ENCODE results near the gene STAB1. TPM values are rescaled to one million over a fixed set of nuclear protein-coding genes. Genes with fewer than 3 reads are reported as not detected.

The STAB1 gene
- total and polyA plus RNA-seq, 2 experiments from 2014 or later = 0.90 to 1.9 TPM

DNA sequence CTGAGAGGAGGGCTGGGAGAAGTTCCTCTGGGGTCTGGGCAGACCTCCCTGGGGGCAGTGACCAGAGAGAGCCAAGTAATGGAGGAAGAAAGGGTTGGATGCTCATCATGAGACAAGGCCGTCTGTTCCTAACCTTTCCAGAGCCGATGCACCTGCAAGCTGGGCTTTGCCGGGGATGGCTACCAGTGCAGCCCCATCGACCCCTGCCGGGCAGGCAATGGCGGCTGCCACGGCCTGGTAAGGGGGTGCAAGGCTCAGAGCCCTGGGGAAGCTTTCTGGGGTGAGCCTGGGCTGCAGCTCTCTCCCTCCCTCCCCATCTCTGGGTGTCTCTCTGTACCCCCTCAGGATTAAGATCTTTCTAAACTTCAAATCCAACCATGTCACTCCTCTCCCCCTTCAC is 16.4 kb downstream of the STAB1 start:
- Histone ChIP-seq H3K79me2 (replicated peaks; ENCODE audit: insufficient read depth) (no peaks in the 10 kb centered on the region), H3K27ac (ENCODE audit: low read depth) (no peak overlapping the region), H3K36me3 (ENCODE audit: insufficient read depth) (no peaks in the 10 kb centered on the region), H3K4me3 (no peak overlapping the region), H4K20me1 (replicated peaks; ENCODE audit: insufficient read depth) (no peaks in the 10 kb centered on the region), H3K4me2 (no peak overlapping the region), H3K9me2 (ENCODE audit: insufficient read depth) (no peaks in the 10 kb centered on the region), H2AFZ (no peak overlapping the region), H3K27me3 (ENCODE audit: insufficient read depth) (no peaks in the 10 kb centered on the region), H3K4me1 (ENCODE audit: insufficient read depth) (no peaks in the 10 kb centered on the region), H3F3A (replicated peaks; ENCODE audit: low read depth) (no peaks in the 10 kb centered on the region)
- no peak for TF ChIP-seq ZNF331 (CRISPR knock-in tag; IDR thresholded peaks at IDR 0.05; ENCODE audit: low read depth)
- TF ChIP-seq STAT1 (IDR thresholded peaks at IDR 0.05; ENCODE audit: unreplicated experiment) = no peak
- no peak for TF ChIP-seq JUNB (IDR thresholded peaks at IDR 0.05; ENCODE audit: unreplicated experiment)
- no peak for TF ChIP-seq REST (IDR thresholded peaks at IDR 0.05; ENCODE audit: unreplicated experiment)
- TF ChIP-seq CREB1 (CRISPR knock-in tag; IDR thresholded peaks at IDR 0.05; ENCODE audit: low read depth) = no peak
- no peak for TF ChIP-seq POLR2AphosphoS5 (IDR thresholded peaks at IDR 0.05; ENCODE audit: low read depth)
- TF ChIP-seq ETS1 (IDR thresholded peaks at IDR 0.05) = no peak
- TF ChIP-seq, protein P1, sequence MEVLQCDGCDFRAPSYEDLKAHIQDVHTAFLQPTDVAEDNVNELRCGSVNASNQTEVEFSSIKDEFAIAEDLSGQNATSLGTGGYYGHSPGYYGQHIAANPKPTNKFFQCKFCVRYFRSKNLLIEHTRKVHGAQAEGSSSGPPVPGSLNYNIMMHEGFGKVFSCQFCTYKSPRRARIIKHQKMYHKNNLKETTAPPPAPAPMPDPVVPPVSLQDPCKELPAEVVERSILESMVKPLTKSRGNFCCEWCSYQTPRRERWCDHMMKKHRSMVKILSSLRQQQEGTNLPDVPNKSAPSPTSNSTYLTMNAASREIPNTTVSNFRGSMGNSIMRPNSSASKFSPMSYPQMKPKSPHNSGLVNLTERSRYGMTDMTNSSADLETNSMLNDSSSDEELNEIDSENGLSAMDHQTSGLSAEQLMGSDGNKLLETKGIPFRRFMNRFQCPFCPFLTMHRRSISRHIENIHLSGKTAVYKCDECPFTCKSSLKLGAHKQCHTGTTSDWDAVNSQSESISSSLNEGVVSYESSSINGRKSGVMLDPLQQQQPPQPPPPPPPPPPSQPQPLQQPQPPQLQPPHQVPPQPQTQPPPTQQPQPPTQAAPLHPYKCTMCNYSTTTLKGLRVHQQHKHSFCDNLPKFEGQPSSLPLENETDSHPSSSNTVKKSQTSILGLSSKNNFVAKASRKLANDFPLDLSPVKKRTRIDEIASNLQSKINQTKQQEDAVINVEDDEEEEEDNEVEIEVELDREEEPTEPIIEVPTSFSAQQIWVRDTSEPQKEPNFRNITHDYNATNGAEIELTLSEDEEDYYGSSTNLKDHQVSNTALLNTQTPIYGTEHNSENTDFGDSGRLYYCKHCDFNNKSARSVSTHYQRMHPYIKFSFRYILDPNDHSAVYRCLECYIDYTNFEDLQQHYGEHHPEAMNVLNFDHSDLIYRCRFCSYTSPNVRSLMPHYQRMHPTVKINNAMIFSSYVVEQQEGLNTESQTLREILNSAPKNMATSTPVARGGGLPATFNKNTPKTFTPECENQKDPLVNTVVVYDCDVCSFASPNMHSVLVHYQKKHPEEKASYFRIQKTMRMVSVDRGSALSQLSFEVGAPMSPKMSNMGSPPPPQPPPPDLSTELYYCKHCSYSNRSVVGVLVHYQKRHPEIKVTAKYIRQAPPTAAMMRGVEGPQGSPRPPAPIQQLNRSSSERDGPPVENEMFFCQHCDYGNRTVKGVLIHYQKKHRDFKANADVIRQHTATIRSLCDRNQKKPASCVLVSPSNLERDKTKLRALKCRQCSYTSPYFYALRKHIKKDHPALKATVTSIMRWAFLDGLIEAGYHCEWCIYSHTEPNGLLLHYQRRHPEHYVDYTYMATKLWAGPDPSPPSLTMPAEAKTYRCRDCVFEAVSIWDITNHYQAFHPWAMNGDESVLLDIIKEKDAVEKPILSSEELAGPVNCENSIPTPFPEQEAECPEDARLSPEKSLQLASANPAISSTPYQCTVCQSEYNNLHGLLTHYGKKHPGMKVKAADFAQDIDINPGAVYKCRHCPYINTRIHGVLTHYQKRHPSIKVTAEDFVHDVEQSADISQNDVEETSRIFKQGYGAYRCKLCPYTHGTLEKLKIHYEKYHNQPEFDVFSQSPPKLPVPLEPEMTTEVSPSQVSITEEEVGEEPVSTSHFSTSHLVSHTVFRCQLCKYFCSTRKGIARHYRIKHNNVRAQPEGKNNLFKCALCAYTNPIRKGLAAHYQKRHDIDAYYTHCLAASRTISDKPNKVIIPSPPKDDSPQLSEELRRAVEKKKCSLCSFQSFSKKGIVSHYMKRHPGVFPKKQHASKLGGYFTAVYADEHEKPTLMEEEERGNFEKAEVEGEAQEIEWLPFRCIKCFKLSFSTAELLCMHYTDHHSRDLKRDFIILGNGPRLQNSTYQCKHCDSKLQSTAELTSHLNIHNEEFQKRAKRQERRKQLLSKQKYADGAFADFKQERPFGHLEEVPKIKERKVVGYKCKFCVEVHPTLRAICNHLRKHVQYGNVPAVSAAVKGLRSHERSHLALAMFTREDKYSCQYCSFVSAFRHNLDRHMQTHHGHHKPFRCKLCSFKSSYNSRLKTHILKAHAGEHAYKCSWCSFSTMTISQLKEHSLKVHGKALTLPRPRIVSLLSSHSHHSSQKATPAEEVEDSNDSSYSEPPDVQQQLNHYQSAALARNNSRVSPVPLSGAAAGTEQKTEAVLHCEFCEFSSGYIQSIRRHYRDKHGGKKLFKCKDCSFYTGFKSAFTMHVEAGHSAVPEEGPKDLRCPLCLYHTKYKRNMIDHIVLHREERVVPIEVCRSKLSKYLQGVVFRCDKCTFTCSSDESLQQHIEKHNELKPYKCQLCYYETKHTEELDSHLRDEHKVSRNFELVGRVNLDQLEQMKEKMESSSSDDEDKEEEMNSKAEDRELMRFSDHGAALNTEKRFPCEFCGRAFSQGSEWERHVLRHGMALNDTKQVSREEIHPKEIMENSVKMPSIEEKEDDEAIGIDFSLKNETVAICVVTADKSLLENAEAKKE (CRISPR knock-in tag; IDR thresholded peaks at IDR 0.05) = no peak
- no peak for TF ChIP-seq EZH2 (IDR thresholded peaks at IDR 0.05; ENCODE audit: low read depth, unreplicated experiment)
- no peak for TF ChIP-seq CTCF (conservative IDR thresholded peaks at IDR 0.05; ENCODE audit: low read depth in 2 of 2)
- no peak for TF ChIP-seq ZNF114 (CRISPR knock-in tag; IDR thresholded peaks at IDR 0.05)
- no peak for TF ChIP-seq EZH2phosphoT487 (IDR thresholded peaks at IDR 0.05; ENCODE audit: unreplicated experiment)
- no peak for TF ChIP-seq NANOG (IDR thresholded peaks at IDR 0.05; ENCODE audit: borderline replicate concordance)
- ATAC-seq (no peak), DNase-seq (ENCODE audit: low spot score) (no peak)
- Mint-ChIP-seq H3K4me3 (no peak overlapping the region), H3K9me3 (no peaks in the 10 kb centered on the region; the same call in 2 of the 3 replicates), H3K4me1 (peaks cover 2% of the 10 kb centered on the region; the same call in 2 of the 3 replicates), H3K27me3 (ENCODE audit: insufficient read depth, low read depth, poor library complexity) (peaks cover 12% of the 10 kb centered on the region), H3K27ac (no peak overlapping the region), H3K36me3 (ENCODE audit: low read depth) (no peaks in the 10 kb centered on the region)
